Tibial nerve (tissue), 4 donors: Measurements from ENCODE around the gene SHMT1.

ENCODE experiments used
- CTCF ChIP-seq, 5 experiments: fragments of 200-600 bp in 3 of 5; fragments of 450-650 bp in 2 of 5; sonication (generic) in 3 of 5; IDR thresholded peaks; one replicate each; pipeline ENCODE4 v1.5.1; 2016 to 2019; ENCODE audit warnings: antibody characterized with exemption in 5 of 5, mild to moderate bottlenecking in 3 of 5, moderate library complexity in 2 of 5
- EP300 ChIP-seq, 2 donors: sonication (generic); formaldehyde crosslinking; IDR thresholded peaks; one replicate each; pipeline ENCODE4 v1.6.1; 2017; ENCODE audit warnings: antibody characterized with exemption in 2 of 2, mild to moderate bottlenecking in 1 of 2
- POLR2A ChIP-seq, 2 donors: fragments of 450-650 bp; IDR thresholded peaks; one replicate each; pipeline ENCODE4 v1.6.1; 2017; ENCODE audit warnings: antibody characterized with exemption in 2 of 2, mild to moderate bottlenecking in 2 of 2, moderate library complexity in 2 of 2

GRCh38 chr17:18377437-18378204 lies 14.3 kb upstream of the SHMT1 start, which contains the start of gene EVPLL:
- TF ChIP-seq CTCF (IDR thresholded peaks at IDR 0.05) (no peak), EP300 (IDR thresholded peaks at IDR 0.05) (no peak), POLR2A (IDR thresholded peaks at IDR 0.05) (no peak)
